ENCODE results near the gene ANO1.

GRCh38 chr11:70075836-70076235, 2.3 kb upstream of the ANO1 start:
- no peak for TF ChIP-seq CTCF (IDR thresholded peaks at IDR 0.05)
- no peak for TF ChIP-seq ZFX (IDR thresholded peaks at IDR 0.05; ENCODE audit: borderline replicate concordance)
